ENCODE data around the gene FOXC2. TPM values are rescaled to one million over a fixed set of nuclear protein-coding genes. Genes with fewer than 3 reads are reported as not detected.

The FOXC2 gene
- polyA plus RNA-seq, 1 donor (not counting 4 experiments of a cell fraction or from before 2014, with no cell fraction given), result not detected

DNA sequence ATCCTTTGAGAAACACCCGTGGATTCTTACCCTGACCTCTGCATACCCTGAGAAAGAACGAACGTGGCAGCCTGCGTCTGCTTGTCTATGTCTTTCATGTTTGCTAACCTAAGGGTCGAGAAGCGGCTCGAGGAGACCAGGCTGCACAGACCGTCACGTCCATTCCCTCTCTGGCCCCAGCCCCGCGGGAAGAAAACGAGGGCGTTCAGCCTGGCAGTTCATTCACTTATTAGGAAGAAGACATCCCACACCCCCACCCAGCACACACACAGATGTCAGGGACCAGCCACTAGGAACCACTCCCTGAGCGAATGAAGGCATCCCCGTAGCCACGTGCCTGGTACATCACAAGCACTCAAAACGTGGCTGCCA is 10.9 kb upstream of the FOXC2 start:
- peaks cover 11% of the 10 kb centered on the region for H3K4me1 ChIP-seq (ENCODE audit: control insufficient read depth, extremely low read depth, insufficient read depth, low read length)
- peak overlapping the region; percentile 93 for H3K9ac ChIP-seq (ENCODE audit: control insufficient read depth, extremely low read depth, insufficient read depth, low read length)
- peak overlapping the region; percentile 94 for H3K4me2 ChIP-seq (ENCODE audit: control insufficient read depth, extremely low read depth, insufficient read depth, low read depth, low read length)
- DNase-seq (ENCODE audit: low read depth, low spot score) (no peak), FAIRE-seq (no peak)
- dilution Hi-C loops (cut with MboI; ENCODE audit: extremely low pct_ligation_motif_present, low sequenced_read_pairs), result loop anchor here (25.0 kb wide), 1 partner anchor 707 kb away; no protein-coding TSS in a partner anchor
- peak overlapping the region; percentile 76 to 93 (median 93) for H3K4me3 ChIP-seq (ENCODE audit: control insufficient read depth in 2 of 3, extremely low read depth in 1 of 3, insufficient read depth in 2 of 3, low read depth in 1 of 3, low read length in 3 of 3)
- no peaks in the 10 kb centered on the region for H3K9me1 ChIP-seq (ENCODE audit: control insufficient read depth, extremely low read depth, insufficient read depth, low read length)
- H3K79me2 ChIP-seq (ENCODE audit: control insufficient read depth, insufficient read depth, low read length), result peaks cover 13% of the 10 kb centered on the region
- no peaks in the 10 kb centered on the region for H3K9me3 ChIP-seq (ENCODE audit: control insufficient read depth, low read depth, low read length)
- H3K36me3 ChIP-seq (ENCODE audit: control insufficient read depth in 2 of 2, extremely low read depth in 1 of 2, insufficient read depth in 2 of 2, low read length in 2 of 2), result peaks cover 4 to 7% of the 10 kb centered on the region in 2 experiments
- peak overlapping the region; percentile 96 for H2AFZ ChIP-seq (ENCODE audit: control insufficient read depth, low read length)
- TF ChIP-seq, protein P1, sequence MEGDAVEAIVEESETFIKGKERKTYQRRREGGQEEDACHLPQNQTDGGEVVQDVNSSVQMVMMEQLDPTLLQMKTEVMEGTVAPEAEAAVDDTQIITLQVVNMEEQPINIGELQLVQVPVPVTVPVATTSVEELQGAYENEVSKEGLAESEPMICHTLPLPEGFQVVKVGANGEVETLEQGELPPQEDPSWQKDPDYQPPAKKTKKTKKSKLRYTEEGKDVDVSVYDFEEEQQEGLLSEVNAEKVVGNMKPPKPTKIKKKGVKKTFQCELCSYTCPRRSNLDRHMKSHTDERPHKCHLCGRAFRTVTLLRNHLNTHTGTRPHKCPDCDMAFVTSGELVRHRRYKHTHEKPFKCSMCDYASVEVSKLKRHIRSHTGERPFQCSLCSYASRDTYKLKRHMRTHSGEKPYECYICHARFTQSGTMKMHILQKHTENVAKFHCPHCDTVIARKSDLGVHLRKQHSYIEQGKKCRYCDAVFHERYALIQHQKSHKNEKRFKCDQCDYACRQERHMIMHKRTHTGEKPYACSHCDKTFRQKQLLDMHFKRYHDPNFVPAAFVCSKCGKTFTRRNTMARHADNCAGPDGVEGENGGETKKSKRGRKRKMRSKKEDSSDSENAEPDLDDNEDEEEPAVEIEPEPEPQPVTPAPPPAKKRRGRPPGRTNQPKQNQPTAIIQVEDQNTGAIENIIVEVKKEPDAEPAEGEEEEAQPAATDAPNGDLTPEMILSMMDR (optimal IDR thresholded peaks at IDR 0.05 in 1 of 3, IDR thresholded peaks at IDR 0.05 in 1 of 3, conservative IDR thresholded peaks at IDR 0.05 in 1 of 3; ENCODE audit: extremely low read depth in 1 of 3, insufficient read depth in 2 of 3, low read length in 3 of 3), result no peak
- no peak for TF ChIP-seq EZH2 (IDR thresholded peaks at IDR 0.05; ENCODE audit: low read length)
- H3K27ac ChIP-seq (ENCODE audit: control insufficient read depth, insufficient read depth, low read length), result peak overlapping the region; percentile 81
- no peaks in the 10 kb centered on the region for H3K27me3 ChIP-seq (ENCODE audit: control insufficient read depth, extremely low read depth, insufficient read depth, low read length)
- H4K20me1 ChIP-seq (ENCODE audit: control insufficient read depth, extremely low read depth, insufficient read depth, low read length), result no peaks in the 10 kb centered on the region

DNA sequence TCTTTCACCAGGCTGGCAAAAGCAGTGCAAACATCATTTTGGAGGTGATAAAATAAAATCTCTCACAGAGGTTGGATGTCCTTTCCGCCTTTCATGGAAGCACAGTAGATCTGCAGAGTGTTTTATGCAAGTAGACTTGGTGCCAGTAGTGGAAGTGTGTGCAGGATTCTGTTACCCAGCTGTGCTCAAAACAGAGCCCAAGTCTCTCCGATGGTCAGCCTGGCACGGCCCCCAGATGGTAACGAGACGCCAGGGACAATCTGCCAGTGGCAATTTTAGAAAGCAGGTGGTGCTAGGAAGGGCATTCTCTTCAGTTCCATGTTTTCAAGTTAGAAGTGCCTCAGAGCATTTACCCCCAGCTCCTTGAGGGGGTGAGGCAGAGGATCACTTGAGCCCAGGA is 10.1 kb upstream of the FOXC2 start:
- Histone ChIP-seq H3K79me2 (ENCODE audit: control insufficient read depth, insufficient read depth, low read length) (peaks cover 13% of the 10 kb centered on the region), H3K9me3 (ENCODE audit: control insufficient read depth, low read depth, low read length) (no peaks in the 10 kb centered on the region), H3K4me2 (ENCODE audit: control insufficient read depth, extremely low read depth, insufficient read depth, low read depth, low read length) (no peak overlapping the region), H3K9ac (ENCODE audit: control insufficient read depth, extremely low read depth, insufficient read depth, low read length) (no peak overlapping the region), H3K4me1 (ENCODE audit: control insufficient read depth, extremely low read depth, insufficient read depth, low read length) (peaks cover 11% of the 10 kb centered on the region), H3K4me3 (ENCODE audit: control insufficient read depth in 2 of 3, extremely low read depth in 1 of 3, insufficient read depth in 2 of 3, low read depth in 1 of 3, low read length in 3 of 3) (no peak overlapping the region), H3K9me1 (ENCODE audit: control insufficient read depth, extremely low read depth, insufficient read depth, low read length) (no peaks in the 10 kb centered on the region), H3K27me3 (ENCODE audit: control insufficient read depth, extremely low read depth, insufficient read depth, low read length) (no peaks in the 10 kb centered on the region), H3K36me3 (ENCODE audit: control insufficient read depth in 2 of 2, extremely low read depth in 1 of 2, insufficient read depth in 2 of 2, low read length in 2 of 2) (peaks cover 0 to 4% of the 10 kb centered on the region in 2 experiments), H4K20me1 (ENCODE audit: control insufficient read depth, extremely low read depth, insufficient read depth, low read length) (no peaks in the 10 kb centered on the region), H3K27ac (ENCODE audit: control insufficient read depth, insufficient read depth, low read length) (no peak overlapping the region), H2AFZ (ENCODE audit: control insufficient read depth, low read length) (no peak overlapping the region)
- TF ChIP-seq, protein P1 (optimal IDR thresholded peaks at IDR 0.05 in 1 of 3, IDR thresholded peaks at IDR 0.05 in 1 of 3, conservative IDR thresholded peaks at IDR 0.05 in 1 of 3; ENCODE audit: extremely low read depth in 1 of 3, insufficient read depth in 2 of 3, low read length in 3 of 3), result no peak
- no peak for TF ChIP-seq EZH2 (IDR thresholded peaks at IDR 0.05; ENCODE audit: low read length)
- DNase-seq (ENCODE audit: low read depth, low spot score) (no peak), FAIRE-seq (no peak)
- dilution Hi-C loops (cut with MboI; ENCODE audit: extremely low pct_ligation_motif_present, low sequenced_read_pairs), result loop anchor here (25.0 kb wide), 1 partner anchor 706 kb away; no protein-coding TSS in a partner anchor
